CD14-positive monocyte (primary cell): ENCODE results near the gene RNF26. TPM values are rescaled to one million over a fixed set of nuclear protein-coding genes. Genes with fewer than 3 reads are reported as not detected.

Experiments
- DNase-seq, 3 donors: peaks; one replicate each; pipeline ENCODE4 v3.0.0-alpha.2; 2011 to 2022
- H2AFZ ChIP-seq: 2 replicates; pipeline ENCODE4 v1.6.0; 2012; ENCODE audit warnings: mild to moderate bottlenecking, low read depth, low read length, inconsistent platforms; ENCODE audit not compliant: insufficient read depth, poor library complexity, severe bottlenecking
- H3K27ac ChIP-seq, 2 donors: 1 replicate in 1 of 2; 2 replicates in 1 of 2; pipeline ENCODE4 v1.5.1; 2012 to 2013; ENCODE audit warnings: low read length in 2 of 2, control low read depth in 1 of 2, inconsistent platforms in 1 of 2, low read depth in 1 of 2, mild to moderate bottlenecking in 1 of 2
- H3K27me3 ChIP-seq, 2 donors: one replicate each; pipeline versions ENCODE4 v1.6.0 to v1.6.1; 2011 to 2013; ENCODE audit warnings: low read length in 2 of 2; ENCODE audit not compliant: control insufficient read depth in 2 of 2, insufficient read depth in 2 of 2
- H3K36me3 ChIP-seq, 2 donors: replicated peaks in 1 of 2; 1 replicate in 1 of 2; 2 replicates in 1 of 2; pipeline versions ENCODE4 v1.5.1 to v1.6.1; 2012 to 2013; ENCODE audit warnings: low read length in 2 of 2, control low read depth in 1 of 2, inconsistent platforms in 1 of 2, mild to moderate bottlenecking in 1 of 2; ENCODE audit not compliant: insufficient read depth in 2 of 2, control insufficient read depth in 1 of 2
- H3K4me1 ChIP-seq, 2 donors: 1 replicate in 1 of 2; 2 replicates in 1 of 2; pipeline versions ENCODE4 v1.5.1 to v1.6.1; 2012 to 2013; ENCODE audit warnings: low read length in 2 of 2, control low read depth in 1 of 2, inconsistent platforms in 1 of 2, mild to moderate bottlenecking in 1 of 2, moderate library complexity in 1 of 2; ENCODE audit not compliant: insufficient read depth in 2 of 2, control insufficient read depth in 1 of 2
- H3K4me2 ChIP-seq: replicated peaks from 2 replicates; pipeline ENCODE3; 2012; ENCODE audit warnings: low read length, moderate library complexity, mild to moderate bottlenecking; ENCODE audit not compliant: poor library complexity, severe bottlenecking; ENCODE audit errors: extremely low read depth
- H3K4me3 ChIP-seq, 3 experiments: fragments of 200-600 bp in 1 of 3; sonication (generic) in 1 of 3; replicated peaks in 1 of 3; 1 replicate in 2 of 3; 2 replicates in 1 of 3; pipeline ENCODE4 v1.5.1; 2011 to 2013; ENCODE audit warnings: low read length in 3 of 3, mild to moderate bottlenecking in 3 of 3, control low read depth in 2 of 3, low read depth in 2 of 3, inconsistent platforms in 1 of 3, moderate library complexity in 1 of 3
- H3K79me2 ChIP-seq: 2 replicates; pipeline ENCODE4 v1.6.0; 2012; ENCODE audit warnings: mild to moderate bottlenecking, control low read depth, inconsistent platforms, low read length, moderate library complexity; ENCODE audit not compliant: insufficient read depth
- H3K9ac ChIP-seq: 2 replicates; pipeline ENCODE4 v1.6.0; 2017; ENCODE audit warnings: low read length, mild to moderate bottlenecking; ENCODE audit not compliant: insufficient read depth, poor library complexity, severe bottlenecking
- H3K9me3 ChIP-seq, 2 donors: replicated peaks in 1 of 2; 1 replicate in 1 of 2; 2 replicates in 1 of 2; pipeline versions ENCODE4 v1.5.1 to v1.6.1; 2012 to 2013; ENCODE audit warnings: low read length in 2 of 2, control low read depth in 1 of 2; ENCODE audit not compliant: control insufficient read depth in 1 of 2, insufficient read depth in 1 of 2
- H4K20me1 ChIP-seq: 2 replicates; pipeline ENCODE4 v1.6.0; 2012; ENCODE audit warnings: mild to moderate bottlenecking, low read length, control low read depth, moderate library complexity; ENCODE audit not compliant: insufficient read depth
- H3K27ac Mint-ChIP-seq, 7 donors: one replicate each; pipeline ENCODE4 v1.8.0; 2020; ENCODE audit warnings: mild to moderate bottlenecking in 7 of 7, mixed read lengths in 7 of 7, moderate library complexity in 6 of 7, inconsistent platforms in 2 of 7
- H3K27me3 Mint-ChIP-seq, 3 donors: one replicate each; pipeline ENCODE4 v1.8.0; 2021 to 2022; ENCODE audit warnings: low read depth in 3 of 3, mild to moderate bottlenecking in 3 of 3, mixed read lengths in 3 of 3, moderate library complexity in 3 of 3, inconsistent platforms in 1 of 3
- H3K36me3 Mint-ChIP-seq, 2 donors: one replicate each; pipeline ENCODE4 v1.8.0; 2020; ENCODE audit warnings: mixed read lengths in 2 of 2, inconsistent platforms in 1 of 2, mild to moderate bottlenecking in 1 of 2
- H3K4me1 Mint-ChIP-seq: one replicate; pipeline ENCODE4 v1.8.0; 2020; ENCODE audit warnings: mild to moderate bottlenecking, mixed read lengths
- H3K4me3 Mint-ChIP-seq, 2 donors: one replicate each; pipeline ENCODE4 v1.8.0; 2020; ENCODE audit warnings: mild to moderate bottlenecking in 2 of 2, mixed read lengths in 2 of 2, moderate library complexity in 1 of 2
- H3K9me3 Mint-ChIP-seq, 7 donors: one replicate each; pipeline ENCODE4 v1.8.0; 2020 to 2022; ENCODE audit warnings: mixed read lengths in 7 of 7, mild to moderate bottlenecking in 6 of 7, moderate library complexity in 6 of 7, inconsistent platforms in 2 of 7
- WGBS: methylation state at CpG from one replicate; pipeline ENCODE4 v1.1.5; 2013; ENCODE audit warnings: missing lambda C conversion rate; ENCODE audit not compliant: insufficient coverage; 5-methylcytosine and 5-hydroxymethylcytosine counted together
- intact Hi-C, 2 donors: fragments of 100-400 bp; cut with micrococcal nuclease; formaldehyde crosslinking; loops; one replicate each; pipeline versions ENCODE4 v1.15.0 to v1.15.1; 2023
- polyA plus RNA-seq, 3 donors: library from polyadenylated mRNA; depleted of rRNA in 1 of 3; unstranded in 2 of 3; stranded (reverse) in 1 of 3; fragments of 300-500 nt in 2 of 3; fragments of >200 nt in 1 of 3; fragmentation: Illumina TruSeq in 2 of 3; gene quantifications; 1 replicate in 2 of 3; 2 replicates in 1 of 3; pipeline ENCODE4 v1.2.3, GENCODE V29; 2012 to 2021
- TF ChIP-seq, protein P1 (sequence below): fragments of 200-600 bp; IDR thresholded peaks from one replicate; pipeline ENCODE4 v1.8.0; 2022; ENCODE audit warnings: antibody characterized with exemption, mild to moderate bottlenecking

RNF26 gene
- polyA plus RNA-seq, 3 donors = 6.8 to 27.6 (median 20.5) TPM

GRCh38 chr11:119309953-119310681 is 24.2 kb upstream of the RNF26 start:
- peaks cover 0 to under 1% of the 10 kb centered on the region in 2 donors for H3K9me3 ChIP-seq
- no peaks in the 10 kb centered on the region for H3K79me2 ChIP-seq
- H3K4me3 ChIP-seq = no peak overlapping the region
- TF ChIP-seq, protein P1, sequence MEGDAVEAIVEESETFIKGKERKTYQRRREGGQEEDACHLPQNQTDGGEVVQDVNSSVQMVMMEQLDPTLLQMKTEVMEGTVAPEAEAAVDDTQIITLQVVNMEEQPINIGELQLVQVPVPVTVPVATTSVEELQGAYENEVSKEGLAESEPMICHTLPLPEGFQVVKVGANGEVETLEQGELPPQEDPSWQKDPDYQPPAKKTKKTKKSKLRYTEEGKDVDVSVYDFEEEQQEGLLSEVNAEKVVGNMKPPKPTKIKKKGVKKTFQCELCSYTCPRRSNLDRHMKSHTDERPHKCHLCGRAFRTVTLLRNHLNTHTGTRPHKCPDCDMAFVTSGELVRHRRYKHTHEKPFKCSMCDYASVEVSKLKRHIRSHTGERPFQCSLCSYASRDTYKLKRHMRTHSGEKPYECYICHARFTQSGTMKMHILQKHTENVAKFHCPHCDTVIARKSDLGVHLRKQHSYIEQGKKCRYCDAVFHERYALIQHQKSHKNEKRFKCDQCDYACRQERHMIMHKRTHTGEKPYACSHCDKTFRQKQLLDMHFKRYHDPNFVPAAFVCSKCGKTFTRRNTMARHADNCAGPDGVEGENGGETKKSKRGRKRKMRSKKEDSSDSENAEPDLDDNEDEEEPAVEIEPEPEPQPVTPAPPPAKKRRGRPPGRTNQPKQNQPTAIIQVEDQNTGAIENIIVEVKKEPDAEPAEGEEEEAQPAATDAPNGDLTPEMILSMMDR = no peak
- peaks cover 0 to 16% of the 10 kb centered on the region in 2 donors for H3K27me3 ChIP-seq
- H3K4me2 ChIP-seq = no peak overlapping the region
- Mint-ChIP-seq H3K27me3 (peaks cover 18 to 29% (median 25%) of the 10 kb centered on the region in 3 donors), H3K4me3 (no peak overlapping the region), H3K36me3 (peaks cover 30 to 47% of the 10 kb centered on the region in 2 donors), H3K4me1 (no peaks in the 10 kb centered on the region), H3K9me3 (peaks cover 0 to 4% (median 0%) of the 10 kb centered on the region in 7 donors), H3K27ac (peak overlapping the region in 2 of 7 donors; percentile 31 to 72)
- peaks cover 29 to 45% of the 10 kb centered on the region in 2 donors for H3K36me3 ChIP-seq
- no peak overlapping the region for H3K9ac ChIP-seq
- no peak overlapping the region for H3K27ac ChIP-seq
- H4K20me1 ChIP-seq = peaks cover 45% of the 10 kb centered on the region
- intact Hi-C loops = no loop called here
- peaks cover 0 to under 1% of the 10 kb centered on the region in 2 donors for H3K4me1 ChIP-seq
- DNase-seq = no peak
- H2AFZ ChIP-seq = no peak overlapping the region
- WGBS = 92% methylated on average over 13 of the region's 17 CpGs

DNA sequence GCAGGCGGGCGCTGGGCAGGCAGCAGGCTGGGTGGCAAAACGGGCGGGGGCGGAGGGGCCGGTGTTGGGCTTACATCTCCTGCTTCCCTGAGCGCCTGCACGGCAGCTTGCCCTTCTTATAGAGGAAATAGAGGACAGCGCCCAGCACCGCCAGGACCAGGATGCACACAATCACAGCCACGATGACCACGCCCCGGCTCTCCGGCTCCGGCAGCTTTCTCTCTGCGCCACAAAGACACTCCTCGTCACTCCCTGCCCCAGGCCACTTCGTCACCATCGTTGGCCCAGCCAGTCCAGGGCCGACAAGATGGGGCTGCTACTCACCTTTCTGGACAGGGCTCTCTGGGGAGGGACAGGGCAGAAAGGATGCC is 23.7 kb upstream of the RNF26 start:
- Histone ChIP-seq H3K9ac (no peak overlapping the region), H3K4me1 (peaks cover 2 to 6% of the 10 kb centered on the region in 2 donors), H3K4me3 (no peak overlapping the region), H2AFZ (no peak overlapping the region), H3K27ac (no peak overlapping the region), H3K4me2 (no peak overlapping the region), H3K79me2 (no peaks in the 10 kb centered on the region), H3K9me3 (peaks cover 0 to 6% of the 10 kb centered on the region in 2 donors), H3K27me3 (peaks cover 0 to 22% of the 10 kb centered on the region in 2 donors), H4K20me1 (peaks cover 39% of the 10 kb centered on the region), H3K36me3 (peaks cover 23 to 40% of the 10 kb centered on the region in 2 donors)
- no peak for DNase-seq
- intact Hi-C loops = no loop called here
- peaks cover 24 to 34% (median 30%) of the 10 kb centered on the region in 3 donors for H3K27me3 Mint-ChIP-seq
- H3K4me1 Mint-ChIP-seq = peaks cover 4% of the 10 kb centered on the region
- H3K9me3 Mint-ChIP-seq = peaks cover 0 to 4% (median 0%) of the 10 kb centered on the region in 7 donors
- H3K36me3 Mint-ChIP-seq = peaks cover 26 to 42% of the 10 kb centered on the region in 2 donors
- H3K4me3 Mint-ChIP-seq = no peak overlapping the region
- H3K27ac Mint-ChIP-seq = peak overlapping the region in 2 of 7 donors; percentile 68 to 78
- WGBS = 71% methylated on average over 20 of the region's 20 CpGs
- TF ChIP-seq, protein P1 = no peak
